ENCODE results near the gene PCDHGB3. TPM values are rescaled to one million over a fixed set of nuclear protein-coding genes. Genes with fewer than 3 reads are reported as not detected.

Gene PCDHGB3
- polyA plus RNA-seq, 2 of the 4 experiments (the other 2 are of a cell fraction) = 0.28 to 1.2 TPM

- Histone ChIP-seq H3K4me2 (no peak overlapping the region), H3K4me3 (no peak overlapping the region), H3K4me1 (no peaks in the 10 kb centered on the region), H3K9me3 (peaks cover 58% of the 10 kb centered on the region), H3K27ac (no peak overlapping the region)
- FAIRE-seq (no peak), DNase-seq (ENCODE audit: low read depth in 1 of 2, low spot score in 1 of 2) (no peak), ATAC-seq (no peak)
- ChIA-PET POLR2A (no interaction called here), CTCF (interaction anchor here (1.3 to 3.0 kb wide), 4 partner anchors 8 to 211 kb away, joined by 3 to 13 read pairs (median 4); partner anchors contain the start of gene PCDHGA5)
- no peak for TF ChIP-seq POLR2AphosphoS2 (conservative IDR thresholded peaks at IDR 0.05; ENCODE audit: low read length)
- TF ChIP-seq SMC3 (IDR thresholded peaks at IDR 0.05) = no peak
- TF ChIP-seq RARB (CRISPR knock-in tag; IDR thresholded peaks at IDR 0.05) = no peak
- TF ChIP-seq ZNF302 (CRISPR knock-in tag; IDR thresholded peaks at IDR 0.05) = no peak
- TF ChIP-seq CHD2 (IDR thresholded peaks at IDR 0.05; ENCODE audit: low read length, partially characterized antibody) = no peak
- no peak for TF ChIP-seq KDM5A (IDR thresholded peaks at IDR 0.05)
- TF ChIP-seq FOSB (CRISPR knock-in tag; IDR thresholded peaks at IDR 0.05) = no peak
- no peak for TF ChIP-seq KDM1A (IDR thresholded peaks at IDR 0.05; ENCODE audit: low read depth)
- no peak for TF ChIP-seq HOXA7 (CRISPR knock-in tag; IDR thresholded peaks at IDR 0.05)
- no peak for TF ChIP-seq PBX3 (IDR thresholded peaks at IDR 0.05)
- TF ChIP-seq, protein P1, sequence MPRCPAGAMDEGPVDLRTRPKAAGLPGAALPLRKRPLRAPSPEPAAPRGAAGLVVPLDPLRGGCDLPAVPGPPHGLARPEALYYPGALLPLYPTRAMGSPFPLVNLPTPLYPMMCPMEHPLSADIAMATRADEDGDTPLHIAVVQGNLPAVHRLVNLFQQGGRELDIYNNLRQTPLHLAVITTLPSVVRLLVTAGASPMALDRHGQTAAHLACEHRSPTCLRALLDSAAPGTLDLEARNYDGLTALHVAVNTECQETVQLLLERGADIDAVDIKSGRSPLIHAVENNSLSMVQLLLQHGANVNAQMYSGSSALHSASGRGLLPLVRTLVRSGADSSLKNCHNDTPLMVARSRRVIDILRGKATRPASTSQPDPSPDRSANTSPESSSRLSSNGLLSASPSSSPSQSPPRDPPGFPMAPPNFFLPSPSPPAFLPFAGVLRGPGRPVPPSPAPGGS (IDR thresholded peaks at IDR 0.05) = no peak
- no peak for TF ChIP-seq HDAC2 (IDR thresholded peaks at IDR 0.05)
- TF ChIP-seq HOXB13 (CRISPR knock-in tag; IDR thresholded peaks at IDR 0.05; ENCODE audit: low read depth) = no peak
- TF ChIP-seq MYC (IDR thresholded peaks at IDR 0.05; ENCODE audit: borderline replicate concordance, low read length) = no peak
- no peak for TF ChIP-seq CBX2 (IDR thresholded peaks at IDR 0.05; ENCODE audit: borderline replicate concordance, low read depth)
- no peak for TF ChIP-seq HOXB5 (CRISPR knock-in tag; IDR thresholded peaks at IDR 0.05)
- no peak for TF ChIP-seq GATA3 (IDR thresholded peaks at IDR 0.05; ENCODE audit: borderline replicate concordance)
- TF ChIP-seq FOXS1 (CRISPR knock-in tag; IDR thresholded peaks at IDR 0.05) = no peak
- TF ChIP-seq, protein P2, sequence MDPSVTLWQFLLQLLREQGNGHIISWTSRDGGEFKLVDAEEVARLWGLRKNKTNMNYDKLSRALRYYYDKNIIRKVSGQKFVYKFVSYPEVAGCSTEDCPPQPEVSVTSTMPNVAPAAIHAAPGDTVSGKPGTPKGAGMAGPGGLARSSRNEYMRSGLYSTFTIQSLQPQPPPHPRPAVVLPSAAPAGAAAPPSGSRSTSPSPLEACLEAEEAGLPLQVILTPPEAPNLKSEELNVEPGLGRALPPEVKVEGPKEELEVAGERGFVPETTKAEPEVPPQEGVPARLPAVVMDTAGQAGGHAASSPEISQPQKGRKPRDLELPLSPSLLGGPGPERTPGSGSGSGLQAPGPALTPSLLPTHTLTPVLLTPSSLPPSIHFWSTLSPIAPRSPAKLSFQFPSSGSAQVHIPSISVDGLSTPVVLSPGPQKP (IDR thresholded peaks at IDR 0.05; ENCODE audit: low read depth, low read length) = no peak
- TF ChIP-seq EHMT2 (IDR thresholded peaks at IDR 0.05; ENCODE audit: low read depth) = no peak
- WGBS (ENCODE audit: missing lambda C conversion rate) = 52% methylated on average over 5 of the region's 5 CpGs
Measured at GRCh38 chr5:141356133-141356532, 13.9 kb upstream of the PCDHGB3 start.

GRCh38 chr5:141356950-141357349 is 13.1 kb upstream of the PCDHGB3 start:
- Histone ChIP-seq H3K4me2 (no peak overlapping the region), H3K27ac (no peak overlapping the region), H3K4me1 (no peaks in the 10 kb centered on the region), H3K4me3 (no peak overlapping the region), H3K9me3 (peaks cover 55% of the 10 kb centered on the region)
- ATAC-seq = no peak
- TF ChIP-seq, protein P1 (IDR thresholded peaks at IDR 0.05) = no peak
- TF ChIP-seq HOXA7 (CRISPR knock-in tag; IDR thresholded peaks at IDR 0.05) (no peak), CEBPB (IDR thresholded peaks at IDR 0.05) (no peak), MAX (IDR thresholded peaks at IDR 0.05) (no peak), ZFP36 (IDR thresholded peaks at IDR 0.05; ENCODE audit: borderline replicate concordance, partially characterized antibody) (no peak), MAFK (IDR thresholded peaks at IDR 0.05; ENCODE audit: partially characterized antibody) (no peak), RARB (CRISPR knock-in tag; IDR thresholded peaks at IDR 0.05) (no peak), ZNF302 (CRISPR knock-in tag; IDR thresholded peaks at IDR 0.05) (no peak), ZC3H11A (IDR thresholded peaks at IDR 0.05) (no peak)
- TF ChIP-seq, protein P3, sequence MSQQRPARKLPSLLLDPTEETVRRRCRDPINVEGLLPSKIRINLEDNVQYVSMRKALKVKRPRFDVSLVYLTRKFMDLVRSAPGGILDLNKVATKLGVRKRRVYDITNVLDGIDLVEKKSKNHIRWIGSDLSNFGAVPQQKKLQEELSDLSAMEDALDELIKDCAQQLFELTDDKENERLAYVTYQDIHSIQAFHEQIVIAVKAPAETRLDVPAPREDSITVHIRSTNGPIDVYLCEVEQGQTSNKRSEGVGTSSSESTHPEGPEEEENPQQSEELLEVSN (IDR thresholded peaks at IDR 0.05; ENCODE audit: borderline replicate concordance, low read depth) = no peak
- POLR2A ChIA-PET = no interaction called here
- no peak for FAIRE-seq
- CTCF ChIA-PET = interaction anchor here (1.2 kb wide), 1 partner anchor 14 kb away, joined by 3 read pairs; no protein-coding TSS in a partner anchor
- no peak for DNase-seq (ENCODE audit: low read depth in 1 of 2, low spot score in 1 of 2)
- WGBS (ENCODE audit: missing lambda C conversion rate) = 19% methylated on average over 6 of the region's 19 CpGs
